GM18873 (cell line): ENCODE measurements around the gene PPP6C.
A peak's percentile ranks its signal among the peaks of the same experiment; 100 is the strongest.
"Not testable (repeated sequence)": the region's sequence is repeated elsewhere in the genome, so short reads cannot be mapped to it uniquely, and the experiment has no call there.

Experiments used
- ATAC-seq: cut with Tn5 transposase; IDR thresholded peaks from one replicate; pipeline ENCODE4 v1.9.1; 2021; ENCODE audit warnings: mild to moderate bottlenecking, moderate library complexity, moderate number of reproducible peaks; ENCODE audit not compliant: unreplicated experiment, low FRiP score

The PPP6C gene

GRCh38 chr9:125189361-125190289 is at the start of gene PPP6C:
Gene PPP6C, minus strand, starts transcription at chr9:125189803. Its CDS starts 85 bp downstream, at chr9:125189718.
- peak; percentile 90 for ATAC-seq

GRCh38 chr9:125238915-125239446 is 49.4 kb upstream of the PPP6C start:
- no peak for ATAC-seq

- no peak for ATAC-seq
Observed at GRCh38 chr9:125238127-125238914, 48.7 kb upstream of the PPP6C start.

GRCh38 chr9:125236520-125237159 is 47.0 kb upstream of the PPP6C start:
- not testable (repeated sequence) for ATAC-seq

GRCh38 chr9:125235804-125236519 is 46.4 kb upstream of the PPP6C start:
- ATAC-seq, result no peak

GRCh38 chr9:125234099-125234498 is 44.5 kb upstream of the PPP6C start:
- not testable (repeated sequence) for ATAC-seq

GRCh38 chr9:125233678-125234077 is 44.1 kb upstream of the PPP6C start:
- ATAC-seq, result no peak

GRCh38 chr9:125227761-125228160 is 38.2 kb upstream of the PPP6C start:
- no peak for ATAC-seq

GRCh38 chr9:125224858-125225257 is 35.3 kb upstream of the PPP6C start:
- ATAC-seq, result not testable (repeated sequence)

GRCh38 chr9:125218621-125219020 is 29.0 kb upstream of the PPP6C start:
- no peak for ATAC-seq

- ATAC-seq, result no peak
Observed at GRCh38 chr9:125214186-125214585, 24.6 kb upstream of the PPP6C start.

GRCh38 chr9:125204477-125204876 is 14.9 kb upstream of the PPP6C start:
- ATAC-seq, result no peak

- no peak for ATAC-seq
Observed at GRCh38 chr9:125202846-125203618, 13.4 kb upstream of the PPP6C start.

- ATAC-seq, result peak; percentile 86
Observed at GRCh38 chr9:125200216-125201047, 10.8 kb upstream of the PPP6C start, which contains the start of gene RABEPK. Gene RABEPK, plus strand, starts transcription at chr9:125200542. Its CDS starts 2,472 bp downstream, at chr9:125203014.

- not testable (repeated sequence) for ATAC-seq
Observed at GRCh38 chr9:125195591-125195990, 6.0 kb upstream of the PPP6C start.

- ATAC-seq, result not testable (repeated sequence)
Observed at GRCh38 chr9:125194466-125194865, 4.9 kb upstream of the PPP6C start.

GRCh38 chr9:125190361-125190801 is 778 bp upstream of the PPP6C start:
- ATAC-seq, result no peak

- no peak for ATAC-seq
Observed at GRCh38 chr9:125189011-125189360, 617 bp downstream of the PPP6C start.
